ENCODE data around the gene SKIDA1.

SKIDA1 gene

DNA sequence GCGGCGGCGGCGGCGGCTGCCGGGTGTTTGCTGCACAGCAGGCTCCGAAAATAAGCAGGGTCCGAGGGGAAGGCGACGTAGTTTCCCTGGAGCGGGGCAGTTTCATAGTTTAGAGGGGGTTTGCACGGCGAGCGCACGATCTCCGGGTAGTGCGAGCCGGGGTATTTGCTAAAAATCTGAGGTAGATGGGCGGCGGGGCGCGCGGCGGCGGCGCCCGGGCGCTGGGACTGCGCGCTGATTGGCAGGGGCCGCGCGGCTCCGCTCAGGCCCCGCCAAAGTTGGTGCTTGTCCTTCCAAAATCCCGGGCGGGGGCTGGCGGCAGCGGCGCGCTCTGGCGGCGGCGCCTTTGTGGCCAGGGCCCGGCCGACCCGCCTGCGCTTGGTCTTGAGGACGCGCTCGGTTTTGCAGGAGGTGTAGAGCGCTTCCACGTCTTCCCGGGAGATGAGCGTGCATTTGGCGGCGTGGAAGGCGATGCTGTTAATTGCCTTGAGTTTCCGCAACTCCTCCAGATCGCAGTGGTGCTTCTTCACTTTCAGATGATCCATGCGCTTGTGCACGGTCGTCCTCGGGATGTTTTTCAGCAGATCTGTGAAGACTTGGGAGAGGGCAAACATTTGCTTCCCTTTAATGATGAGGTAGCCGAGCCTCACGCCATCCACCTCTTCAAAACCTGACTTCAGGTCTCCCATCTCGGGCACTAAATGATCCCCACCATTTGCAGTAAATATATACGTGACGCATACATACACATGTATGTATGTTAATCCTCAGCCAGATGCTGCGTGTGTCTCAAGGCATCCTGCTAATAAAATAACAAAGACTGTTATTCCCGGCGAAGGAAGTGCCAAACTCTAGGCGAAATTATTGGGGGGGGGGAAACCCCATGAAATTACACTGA lies 8.1 kb downstream of the SKIDA1 start:
- no peak for DNase-seq (ENCODE audit: low read depth)

DNA sequence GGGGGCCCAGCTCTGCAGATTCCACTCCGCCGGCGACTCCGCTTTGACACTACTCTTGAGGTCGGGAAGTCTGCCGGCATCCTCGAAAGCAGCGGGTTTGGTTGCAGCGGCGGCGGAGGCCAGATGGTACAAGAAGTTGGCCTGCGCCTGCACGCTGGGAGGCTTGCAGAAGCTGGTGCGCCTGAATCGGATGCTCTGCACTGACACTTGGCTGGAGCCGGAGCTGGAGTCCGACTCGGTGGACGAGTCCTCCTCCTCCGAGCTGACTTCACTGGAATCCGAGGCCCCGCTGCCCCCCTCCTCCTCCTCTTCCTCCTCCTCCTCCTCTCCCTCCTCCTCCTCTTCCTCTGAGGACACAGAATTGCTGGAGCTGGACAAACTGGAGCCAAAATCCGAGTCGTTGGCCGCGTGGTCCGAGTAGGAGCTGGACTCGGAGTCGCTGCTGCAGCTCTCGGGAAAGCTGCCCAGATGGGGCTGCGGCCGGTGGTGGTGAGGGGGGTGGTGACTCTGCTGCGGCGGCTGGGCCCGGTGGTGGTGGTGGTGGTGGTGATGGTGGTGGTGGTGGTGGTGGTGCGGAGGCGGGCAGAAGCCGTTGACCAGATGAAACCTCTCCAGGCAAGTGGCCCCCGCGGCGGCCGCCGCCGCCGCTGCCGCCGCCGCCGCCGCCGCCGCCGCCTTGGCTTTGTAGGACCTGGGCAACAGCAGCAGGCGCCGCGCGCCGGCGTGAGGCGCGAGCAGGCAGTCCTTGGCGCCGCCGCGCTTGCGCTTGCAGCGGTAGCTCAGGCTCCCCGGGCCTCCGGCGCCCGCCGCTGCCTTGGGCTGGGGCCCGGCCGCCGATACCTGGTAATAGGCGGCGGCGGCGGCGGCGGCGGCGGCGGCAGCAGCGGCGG lies 9.0 kb downstream of the SKIDA1 start:
- DNase-seq (ENCODE audit: low read depth) = no peak

DNA sequence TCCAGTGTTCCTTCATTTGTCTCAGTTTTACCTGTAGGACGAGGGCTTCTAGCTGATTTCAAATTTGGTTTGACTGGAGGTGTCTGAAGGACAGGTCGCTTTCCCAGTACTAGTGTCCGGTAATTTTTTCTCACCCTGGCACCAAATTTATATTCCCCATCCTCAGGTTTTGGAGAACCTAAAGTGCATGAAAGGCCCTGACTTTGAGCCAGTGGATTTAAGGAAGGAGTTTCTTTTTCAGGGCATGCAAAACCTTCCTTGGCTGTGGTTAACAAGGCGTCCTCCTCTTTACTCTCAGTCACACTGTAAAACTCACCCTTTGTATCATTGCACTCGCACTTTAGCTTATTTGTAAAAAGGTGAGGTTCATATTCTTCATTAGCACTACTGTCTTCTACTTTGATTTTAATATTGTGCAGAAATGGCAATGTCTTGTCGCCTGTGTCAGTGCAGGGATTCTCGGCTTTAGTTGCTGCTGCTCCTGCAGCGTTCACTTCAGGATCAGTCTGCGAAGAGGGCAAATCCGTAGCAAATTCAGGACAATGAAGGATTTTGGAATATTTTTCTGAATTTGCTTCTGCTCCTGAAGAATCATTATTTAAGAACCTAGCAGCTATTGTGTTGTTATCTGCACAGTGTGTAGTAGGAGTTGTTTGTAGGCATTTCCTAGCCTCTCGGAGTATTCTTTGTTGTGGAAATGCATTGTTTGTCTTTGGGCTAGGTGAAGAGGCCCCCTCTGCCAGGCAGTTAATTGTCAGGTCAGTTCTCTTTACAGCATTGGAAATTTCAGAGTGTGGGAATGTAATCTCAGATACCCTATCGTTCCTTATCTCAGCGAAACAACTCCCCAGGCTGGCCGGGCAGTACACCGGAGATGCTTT lies 9.9 kb downstream of the SKIDA1 start:
- no peak for DNase-seq (ENCODE audit: low read depth)

DNA sequence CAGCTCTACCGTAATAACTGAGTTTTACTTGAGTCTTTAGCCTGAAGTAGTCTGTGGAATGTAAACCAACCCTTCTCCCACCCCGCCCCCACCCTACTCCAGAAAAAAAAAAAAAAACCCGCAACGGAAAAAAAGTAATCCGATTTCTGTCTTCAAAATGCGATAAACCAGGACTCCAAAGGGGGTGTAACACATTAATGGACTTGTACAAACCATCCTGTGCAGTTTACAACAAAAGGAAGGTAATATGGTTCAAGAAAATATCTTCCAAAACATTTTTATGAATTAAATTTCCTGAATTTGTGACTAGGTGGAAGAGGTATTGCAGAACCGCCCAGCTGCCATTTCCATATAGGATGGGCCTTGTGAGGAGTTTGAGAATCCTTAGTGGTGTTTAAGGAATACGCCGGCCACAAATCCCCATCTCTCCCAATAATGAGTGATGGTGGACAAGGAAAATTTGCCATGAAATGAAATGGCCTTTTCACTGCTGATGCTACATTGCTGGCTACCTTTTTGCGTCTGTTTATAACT lies 10.6 kb downstream of the SKIDA1 start:
- no peak for DNase-seq (ENCODE audit: low read depth)

DNA sequence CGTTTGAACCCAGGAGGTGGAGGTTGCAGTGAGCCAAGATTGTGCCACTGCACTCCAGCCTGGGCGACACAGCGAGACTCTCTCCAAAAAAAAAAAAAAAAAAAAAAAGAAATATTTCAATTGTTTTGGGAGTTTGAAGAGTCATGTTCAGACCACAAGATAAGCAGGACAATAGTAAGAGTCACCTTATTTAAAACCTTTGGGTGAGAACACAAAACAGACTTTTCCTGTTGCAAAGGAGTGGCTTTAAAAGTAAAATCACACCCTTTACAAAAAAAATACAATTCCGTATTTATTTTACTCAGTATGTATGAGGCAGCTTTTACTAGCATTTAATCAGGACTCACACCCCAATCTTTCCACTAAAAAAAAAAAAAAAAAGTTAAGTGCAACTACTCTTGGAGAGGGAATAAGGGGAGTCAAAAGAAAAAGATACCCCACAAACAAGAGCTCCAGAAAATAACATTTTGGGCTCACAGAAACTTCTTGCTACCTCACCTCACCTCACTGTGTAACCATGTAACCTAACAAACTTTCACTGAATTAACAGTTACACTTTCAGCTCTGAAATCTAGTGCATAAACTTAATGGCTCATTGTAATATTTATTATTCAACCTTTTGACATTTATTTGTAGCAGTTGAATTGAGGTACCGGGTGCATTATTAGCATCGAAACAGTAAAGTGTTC lies 11.2 kb downstream of the SKIDA1 start:
- DNase-seq (ENCODE audit: low read depth) = no peak

DNA sequence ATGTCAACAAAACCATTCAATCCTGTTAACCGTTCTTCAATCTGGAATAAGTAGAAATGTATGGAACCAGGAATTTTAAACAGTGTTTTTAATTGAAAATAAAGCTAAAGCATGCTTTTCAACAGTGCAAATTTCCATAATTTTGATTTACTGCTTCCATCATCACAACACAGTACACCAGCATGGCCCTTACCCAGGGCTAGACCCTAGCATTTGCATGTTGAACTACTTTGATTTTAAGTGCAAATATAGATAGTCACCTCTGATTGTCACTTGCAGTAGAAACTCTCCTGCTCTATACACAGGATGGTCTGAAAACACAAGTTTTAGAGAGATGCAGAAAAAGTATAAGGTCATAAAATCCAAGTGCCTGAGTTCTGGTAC lies 12.1 kb downstream of the SKIDA1 start:
- DNase-seq (ENCODE audit: low read depth) = no peak

DNA sequence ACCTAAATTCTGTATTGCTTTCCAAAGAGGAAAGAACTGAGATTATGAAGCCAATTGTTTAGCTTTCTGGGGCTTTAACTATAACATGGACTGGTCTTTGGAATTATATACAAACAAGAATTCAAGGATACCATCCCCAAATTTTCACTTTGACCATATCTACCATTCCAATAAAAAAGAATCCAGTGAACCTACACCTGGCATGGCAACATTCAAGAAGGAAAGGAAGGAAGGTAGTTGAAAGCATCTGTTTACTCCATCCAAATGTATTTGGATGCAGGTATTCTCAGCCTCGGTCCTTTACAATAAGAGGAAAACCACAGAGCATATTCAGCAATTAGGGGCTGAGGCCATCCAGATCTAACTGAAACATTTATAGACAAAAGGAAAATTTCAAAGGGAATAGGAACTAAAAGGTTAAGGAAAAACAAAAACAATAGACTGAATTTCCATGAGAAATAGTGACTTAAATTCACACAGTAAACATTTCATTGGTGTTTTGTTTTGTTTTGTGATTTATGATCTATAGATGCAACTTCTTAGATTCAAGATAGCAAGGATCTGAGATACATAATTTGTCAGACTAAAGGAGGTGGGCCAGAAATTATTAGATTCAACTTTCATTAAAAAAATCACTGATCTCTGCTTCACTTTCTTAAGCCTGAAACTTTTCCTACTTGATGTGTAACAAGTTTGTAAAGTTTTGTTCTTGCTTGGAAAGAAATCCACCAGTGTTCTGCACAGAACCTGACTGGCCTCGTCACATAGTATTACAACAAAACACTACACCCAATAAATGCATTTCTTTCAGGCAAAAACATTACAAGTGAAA lies 12.7 kb downstream of the SKIDA1 start:
- no peak for DNase-seq (ENCODE audit: low read depth)

DNA sequence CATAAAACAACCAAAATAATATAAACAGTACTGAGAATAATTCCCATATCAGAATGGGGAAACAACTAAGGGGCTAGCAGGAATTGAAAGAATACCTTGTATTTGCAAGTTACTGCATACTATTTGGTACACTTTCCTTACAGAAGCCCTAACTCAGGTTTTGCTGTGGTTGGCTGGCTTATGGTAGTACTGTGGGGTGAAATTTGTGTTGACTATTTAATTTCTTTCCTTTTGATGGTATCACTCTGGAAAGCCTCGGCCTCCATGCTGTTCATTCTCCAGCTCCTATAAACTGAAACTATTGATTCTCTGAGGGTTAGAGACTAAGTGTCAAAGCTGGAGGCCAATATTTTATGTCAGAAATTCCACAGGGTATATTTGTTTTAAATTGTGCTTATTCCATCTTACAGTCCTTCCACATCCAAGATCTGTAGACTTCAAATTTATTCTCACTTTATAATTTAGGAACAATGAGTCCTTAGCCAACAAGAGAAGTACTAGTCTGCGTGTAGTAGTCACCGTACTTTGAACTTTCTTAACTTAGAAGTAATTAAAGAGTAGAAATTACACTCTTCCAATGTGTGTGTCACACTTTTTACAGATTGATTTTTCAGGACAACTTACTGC lies 13.4 kb downstream of the SKIDA1 start:
- DNase-seq (ENCODE audit: low read depth) = no peak

DNA sequence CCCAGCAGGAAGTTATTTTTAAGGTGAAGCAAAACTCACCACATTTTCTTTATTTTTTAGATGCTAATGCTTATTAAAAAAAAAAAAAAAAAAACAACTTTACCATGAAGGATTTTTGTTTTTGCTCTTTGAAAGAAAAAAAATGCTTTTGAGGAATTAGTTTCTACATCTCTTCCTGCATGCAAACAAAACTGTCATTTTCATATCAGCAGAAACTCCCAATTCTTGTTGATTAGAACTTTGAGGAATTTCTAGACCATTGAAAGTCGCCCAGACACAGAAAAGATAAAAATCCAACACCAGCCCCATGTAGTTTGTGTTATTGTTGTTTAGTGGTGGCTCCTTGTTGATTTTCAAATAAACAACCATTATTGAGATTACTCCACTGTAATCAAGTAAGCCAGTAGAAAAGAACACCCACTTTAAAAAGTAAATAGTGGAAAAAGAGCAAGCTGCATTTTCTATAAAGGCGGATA lies 14.3 kb downstream of the SKIDA1 start:
- no peak for DNase-seq (ENCODE audit: low read depth)

DNA sequence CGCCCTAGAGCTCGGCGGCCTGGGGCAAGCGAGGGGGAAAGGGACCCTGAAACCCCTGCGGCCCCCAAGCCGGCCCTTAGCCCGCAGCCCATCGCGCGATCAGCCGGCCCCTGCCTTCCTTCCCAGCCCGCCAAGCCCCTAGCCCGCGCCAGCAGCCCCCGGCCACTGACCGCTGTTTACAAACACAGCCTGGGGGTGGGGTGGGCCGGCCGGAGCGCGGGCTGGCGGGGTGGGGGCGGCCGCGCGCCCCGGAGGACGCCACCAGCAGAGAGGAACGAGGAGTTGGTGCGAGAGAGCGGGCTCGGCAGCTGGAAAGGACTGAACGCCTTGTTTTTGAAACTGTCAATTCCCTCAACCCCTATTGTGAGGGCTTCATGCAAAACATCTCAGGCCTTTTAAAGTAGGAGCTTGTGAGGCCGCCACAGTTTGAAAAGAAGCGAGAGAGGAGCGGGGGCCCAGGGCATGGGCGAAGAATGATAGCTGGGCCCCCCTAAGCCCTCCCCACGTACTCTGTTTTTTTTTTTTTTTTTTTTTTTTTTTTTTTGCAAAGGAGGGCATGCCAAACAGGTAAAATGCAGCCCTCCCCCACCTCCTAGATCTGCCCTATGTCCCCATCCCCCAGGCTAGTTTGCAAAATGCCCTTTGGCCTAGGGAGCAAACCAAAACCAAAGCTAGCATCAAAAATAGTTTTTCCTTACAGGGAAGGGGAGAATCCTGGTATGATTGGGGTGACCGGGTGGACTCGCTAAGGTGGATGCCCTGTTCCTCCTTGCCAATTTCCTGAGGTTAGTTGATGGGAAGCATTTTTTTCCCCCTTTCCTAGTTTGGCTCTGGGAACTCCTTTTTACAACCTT lies 15.0 kb downstream of the SKIDA1 start:
- no peak for DNase-seq (ENCODE audit: low read depth)

DNA sequence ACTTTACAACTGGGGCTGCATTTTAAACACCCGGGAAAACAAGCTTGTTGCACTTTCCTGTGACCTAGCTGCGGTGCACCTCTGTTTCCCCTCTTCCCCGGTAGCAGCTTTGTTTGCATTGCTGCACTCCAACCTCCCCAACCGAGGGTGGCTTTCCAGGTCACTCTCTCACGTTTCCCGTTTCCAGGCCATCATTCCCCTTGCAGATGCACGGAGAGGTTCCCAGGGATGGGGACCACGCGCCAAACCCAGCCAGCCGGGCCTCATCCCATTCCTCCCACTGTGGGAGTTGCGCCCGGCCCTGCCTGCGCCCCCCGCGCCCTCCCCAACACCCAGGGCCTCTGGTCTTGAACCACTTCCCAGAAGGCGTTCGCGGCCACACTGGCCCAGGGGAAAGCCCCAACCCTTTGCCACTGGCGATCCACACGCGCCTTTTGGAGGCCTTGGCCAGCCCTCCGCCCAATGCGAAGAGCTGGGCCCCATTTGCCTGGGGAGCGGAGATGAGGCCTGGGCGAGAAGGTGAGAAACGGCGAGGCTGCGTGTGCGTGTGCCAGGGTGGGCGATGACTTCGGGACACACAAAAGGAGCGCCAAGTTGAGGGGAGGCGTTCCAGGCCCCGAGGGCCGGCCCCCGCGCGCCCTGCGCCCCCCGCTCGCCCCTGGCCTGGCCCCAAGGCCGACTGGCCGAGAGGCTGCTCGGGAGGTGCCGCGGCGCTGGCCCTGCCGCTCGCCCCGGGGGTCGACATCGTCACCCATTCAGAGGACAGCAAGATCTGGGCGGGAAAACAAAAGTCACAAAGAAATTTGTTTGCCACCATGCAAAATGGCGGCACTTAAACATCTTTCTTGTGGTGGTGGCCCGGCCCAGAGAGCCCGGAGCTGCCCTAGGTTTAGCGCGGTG lies 15.9 kb downstream of the SKIDA1 start:
- no peak for DNase-seq (ENCODE audit: low read depth)

DNA sequence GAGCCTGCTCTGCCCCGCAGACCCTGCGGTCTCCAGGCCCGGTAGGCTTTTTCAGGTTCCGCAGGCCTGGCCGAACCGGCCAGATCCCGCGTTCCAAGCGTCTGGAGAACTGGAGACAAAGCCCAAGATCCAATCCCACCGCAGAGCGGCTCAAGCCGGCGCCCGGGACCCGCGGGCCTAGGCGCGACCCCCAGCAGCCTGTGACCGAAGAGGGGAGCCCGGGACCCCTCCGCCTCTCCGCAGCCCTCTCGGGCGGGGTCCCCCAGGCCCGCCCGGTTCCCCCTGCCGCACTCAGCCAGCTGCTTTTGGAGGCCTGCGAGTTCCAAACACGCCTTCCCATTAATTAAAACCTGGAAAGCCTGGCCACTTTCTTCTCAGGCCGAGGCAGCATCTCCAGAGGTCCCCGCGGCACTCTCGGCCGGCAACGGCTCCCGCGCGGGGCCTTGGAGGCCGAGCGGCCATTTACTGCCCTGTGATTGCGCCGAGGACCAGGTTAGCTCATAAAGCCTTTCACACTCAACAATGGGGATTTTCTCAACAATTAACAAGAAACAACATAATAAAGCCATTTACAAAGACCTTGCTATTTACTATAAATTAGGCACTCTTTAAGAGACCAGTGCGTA lies 16.7 kb downstream of the SKIDA1 start:
- DNase-seq (ENCODE audit: low read depth) = no peak

DNA sequence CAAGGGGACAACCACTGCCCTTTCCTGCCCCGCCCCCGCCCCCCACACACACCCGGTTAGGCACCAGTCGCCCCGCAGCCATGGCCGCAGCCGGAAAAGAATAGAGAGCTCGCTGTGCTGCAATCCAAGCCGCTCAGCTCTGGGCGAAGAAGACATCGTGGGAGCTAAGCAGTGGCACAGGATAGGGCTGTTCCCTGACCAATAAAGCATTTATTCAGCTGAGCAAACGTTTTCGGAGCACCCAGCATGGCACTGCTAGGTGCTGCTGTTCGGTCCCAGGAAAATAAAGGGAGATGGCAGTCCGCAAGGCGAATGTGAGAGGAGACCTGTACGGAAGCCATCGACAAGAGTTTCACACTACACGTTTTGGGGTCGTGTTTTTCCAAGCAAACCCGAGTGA lies 18.3 kb downstream of the SKIDA1 start:
- no peak for DNase-seq (ENCODE audit: low read depth)

DNA sequence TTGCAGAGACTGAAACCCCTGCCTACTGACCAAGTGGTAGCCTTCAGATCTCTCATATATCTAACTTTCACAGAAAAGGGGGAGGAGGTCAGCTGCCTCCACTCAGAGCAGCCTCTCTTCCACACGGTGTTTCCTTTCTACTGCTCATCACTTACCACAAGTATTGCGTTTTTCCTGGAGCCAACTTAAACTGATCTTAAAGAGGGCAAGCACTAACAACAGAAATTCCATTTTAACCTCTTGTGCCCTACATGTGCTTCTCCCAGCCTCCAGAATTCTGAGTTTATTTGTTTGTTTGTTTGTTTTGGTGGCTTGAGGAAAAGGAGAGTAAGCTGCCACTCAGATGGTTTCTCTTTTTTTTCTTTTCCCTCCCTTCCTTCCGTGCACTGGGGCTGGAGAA lies 19.1 kb downstream of the SKIDA1 start:
- no peak for DNase-seq (ENCODE audit: low read depth)

DNA sequence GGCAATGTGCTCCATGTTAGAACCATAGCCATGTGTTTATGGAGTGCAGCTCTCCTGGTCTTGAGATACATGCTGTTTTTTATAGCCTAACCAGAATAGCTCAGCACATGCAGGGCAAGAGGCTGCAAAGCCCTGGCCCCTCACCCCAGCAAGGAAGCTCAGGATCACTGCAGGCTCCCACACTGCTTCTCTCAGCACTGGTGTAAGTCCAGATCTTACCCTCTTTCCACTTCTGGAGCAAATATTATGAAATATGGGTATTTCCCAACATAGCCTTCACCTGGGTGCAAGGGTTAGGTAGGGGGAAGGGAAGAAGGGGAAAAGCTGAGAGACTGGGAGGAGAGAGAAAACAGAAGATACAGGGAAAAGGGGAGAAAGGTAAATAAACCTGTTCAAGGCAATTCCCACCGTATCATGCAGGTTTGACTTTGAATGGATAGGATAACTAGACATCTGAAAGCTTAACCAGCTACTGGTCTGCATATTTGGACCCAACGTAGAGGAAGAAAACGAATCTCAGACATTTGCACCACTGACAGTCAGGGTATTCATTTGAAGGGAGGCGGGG lies 19.7 kb downstream of the SKIDA1 start:
- DNase-seq (ENCODE audit: low read depth) = no peak

DNA sequence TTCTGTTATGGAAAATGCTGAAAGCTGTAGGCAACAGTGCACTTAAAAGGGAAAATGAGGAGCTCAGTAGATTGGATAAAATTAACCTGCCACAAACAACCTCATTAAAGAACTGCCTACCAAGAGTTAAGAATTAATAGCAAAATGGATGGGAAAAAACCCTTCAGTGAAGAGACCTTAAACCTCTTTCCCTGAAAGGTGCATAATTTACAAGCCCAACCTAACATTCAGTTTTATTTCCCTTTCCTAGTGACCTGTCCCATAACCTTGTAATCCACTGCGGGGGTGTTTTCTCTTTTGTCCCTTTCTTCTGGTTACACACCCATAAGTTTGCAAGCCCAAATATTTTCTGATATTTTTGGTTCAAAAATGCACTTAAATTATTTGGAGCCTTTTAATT lies 21.9 kb downstream of the SKIDA1 start:
- no peak for DNase-seq (ENCODE audit: low read depth)

DNA sequence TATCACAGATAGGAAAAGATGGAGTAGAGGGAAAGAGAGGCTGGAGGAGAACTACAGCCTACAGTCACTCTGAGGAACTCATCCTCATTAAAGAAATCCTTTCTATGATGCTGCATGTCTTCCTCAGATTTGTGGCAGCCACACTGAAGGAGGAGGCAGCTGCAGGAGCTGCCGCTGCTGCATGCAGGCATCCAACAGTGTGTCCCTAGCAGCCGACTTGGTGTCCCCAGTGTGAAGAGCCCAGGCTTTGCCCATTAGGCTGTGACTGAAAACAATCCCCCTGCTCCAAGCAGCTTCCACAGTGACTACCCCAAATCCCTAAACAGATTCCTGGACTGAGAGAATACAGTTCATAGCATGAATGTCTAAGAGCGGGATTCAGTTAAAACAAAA lies 23.1 kb downstream of the SKIDA1 start:
- no peak for DNase-seq (ENCODE audit: low read depth)

Data from stromal cell of bone marrow (primary cell).